ENCODE results near the gene KCNE5. TPM values are rescaled to one million over a fixed set of nuclear protein-coding genes. Genes with fewer than 3 reads are reported as not detected.
"Not testable (repeated sequence)": the region's sequence is repeated elsewhere in the genome, so short reads cannot be mapped to it uniquely, and the experiment has no call there.

The KCNE5 gene
- total RNA-seq, 1 donor from 2014 or later = not detected

DNA sequence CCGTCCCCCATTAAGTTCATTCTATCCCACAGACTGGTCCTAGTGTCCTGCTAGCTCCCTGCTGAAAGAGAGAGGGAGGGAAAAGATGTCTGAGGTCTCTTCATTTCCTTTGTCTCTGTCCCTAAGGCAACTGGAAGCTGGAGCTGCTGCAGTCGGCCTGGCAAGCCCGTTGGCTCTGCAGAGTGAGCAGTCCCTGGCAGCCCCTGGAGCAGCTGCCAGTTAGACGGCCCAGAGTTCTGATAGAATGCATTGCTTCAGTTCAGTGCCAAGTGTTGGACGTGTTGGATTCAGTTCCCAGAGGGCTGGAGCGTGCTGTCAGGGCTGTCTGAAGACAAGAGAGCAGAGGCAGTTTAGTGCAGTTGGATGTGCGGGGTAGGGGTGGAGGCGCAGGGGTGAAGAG is 975 bp downstream of the KCNE5 start:
- no peak for ATAC-seq
- DNase-seq (ENCODE audit: low spot score) = no peak
- intact Hi-C loops (cut with DNase I) = no loop called here

DNA sequence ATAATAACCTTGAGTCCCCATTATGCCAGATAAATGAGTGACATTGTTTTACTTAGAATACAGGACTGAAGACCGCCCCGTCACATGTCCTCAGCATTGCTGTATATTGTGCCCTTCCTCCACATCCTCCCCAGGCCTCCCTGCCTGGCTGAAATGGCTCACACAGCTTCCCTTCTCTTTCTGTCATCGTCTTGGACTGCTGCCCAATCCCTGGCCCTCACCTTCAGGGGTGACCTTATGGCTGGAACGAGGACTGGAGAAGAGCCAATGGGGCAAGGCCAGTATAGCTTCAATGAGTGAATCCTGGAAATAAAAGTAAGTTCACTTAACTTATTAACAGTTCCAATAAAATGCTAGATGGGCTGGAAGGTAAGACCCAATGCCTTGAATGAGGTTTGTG is 2.7 kb downstream of the KCNE5 start:
- intact Hi-C loops (cut with DNase I) = no loop called here
- ATAC-seq (no peak), DNase-seq (ENCODE audit: low spot score) (no peak)

DNA sequence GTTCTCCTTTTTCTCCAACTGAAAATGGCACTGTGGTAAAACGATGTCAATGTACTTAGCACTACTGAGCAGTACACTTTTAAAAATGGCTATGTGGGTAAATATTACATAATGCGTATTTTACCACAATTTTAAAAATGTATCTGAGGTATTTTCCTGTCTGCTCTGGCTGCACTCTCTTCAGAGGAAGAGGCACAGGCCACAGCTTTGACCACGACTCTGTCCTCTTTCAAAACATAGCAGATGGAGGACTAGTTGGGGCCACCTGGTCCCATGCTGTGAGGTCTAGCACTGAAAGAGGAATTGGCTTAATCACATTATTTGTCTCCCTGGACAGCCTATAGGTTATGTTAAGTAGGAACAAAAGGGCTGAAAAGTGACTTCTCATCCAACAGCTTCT is 5.2 kb downstream of the KCNE5 start:
- no peak for ATAC-seq
- no peak for DNase-seq (ENCODE audit: low spot score)
- intact Hi-C loops (cut with DNase I) = no loop called here

DNA sequence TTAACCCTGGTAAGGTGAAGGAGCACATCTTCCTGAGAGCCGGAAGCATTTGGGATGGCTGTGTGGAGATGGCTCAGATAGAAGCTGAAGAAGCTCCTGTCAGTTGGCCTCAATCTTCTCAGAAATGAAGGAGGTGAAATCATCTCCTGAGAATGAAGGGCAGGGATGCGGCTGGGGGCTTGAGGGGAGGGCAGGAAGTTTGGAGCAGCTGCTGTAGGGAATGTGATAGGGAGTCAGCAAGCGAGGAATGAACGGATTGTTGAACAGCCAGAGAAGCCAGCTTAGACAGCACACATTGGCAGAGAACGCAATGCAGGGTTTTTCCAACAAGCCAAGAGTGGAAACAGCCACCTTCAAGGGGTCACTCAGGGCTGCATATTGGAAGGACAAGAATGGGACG is 10.0 kb downstream of the KCNE5 start:
- ATAC-seq (no peak), DNase-seq (ENCODE audit: low spot score) (no peak)
- intact Hi-C loops (cut with DNase I) = no loop called here

DNA sequence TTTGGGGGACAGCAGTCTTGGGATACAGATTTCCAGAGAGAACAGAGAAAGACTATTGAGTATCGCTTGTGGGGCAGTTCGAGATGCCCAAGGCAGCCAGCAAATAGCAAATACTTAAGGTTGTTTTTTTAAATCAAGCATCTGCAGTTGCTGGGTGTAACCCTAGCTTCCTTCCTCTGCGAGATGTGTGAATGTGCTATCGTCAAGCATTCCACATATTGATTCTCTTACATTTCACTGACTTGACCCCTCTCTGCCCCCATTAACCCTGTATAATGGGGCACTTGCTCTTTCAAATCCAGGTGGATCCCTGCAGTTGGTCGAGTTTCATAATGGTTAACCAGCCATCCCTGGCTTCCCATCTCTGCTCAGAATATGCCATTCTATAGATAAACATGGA is 23.5 kb downstream of the KCNE5 start:
- intact Hi-C loops (cut with DNase I) = no loop called here
- ATAC-seq = no peak
- no peak for DNase-seq (ENCODE audit: low spot score)

DNA sequence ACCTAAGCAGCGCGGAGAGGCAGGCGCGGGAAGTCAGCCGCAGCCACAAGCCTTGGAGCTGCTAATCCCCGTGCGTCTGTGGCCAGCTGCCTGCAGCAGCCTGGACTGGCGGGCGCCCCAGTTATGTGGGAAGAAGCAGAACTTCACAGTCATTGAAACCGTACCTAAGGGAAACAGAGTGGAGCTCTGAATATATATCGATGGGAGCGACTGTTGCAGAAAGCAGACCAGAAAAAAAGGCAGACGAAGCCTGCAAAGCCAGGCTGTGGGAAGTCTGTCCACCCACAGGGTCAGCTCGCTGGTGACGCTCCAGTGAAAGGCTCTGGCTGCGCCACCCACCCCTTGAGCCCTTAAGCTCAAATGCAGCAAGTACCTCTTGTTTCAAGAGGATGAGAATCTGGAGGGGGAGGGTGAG is 24.7 kb downstream of the KCNE5 start:
- intact Hi-C loops (cut with DNase I) = no loop called here
- DNase-seq (ENCODE audit: low spot score) (no peak), ATAC-seq (no peak)

DNA sequence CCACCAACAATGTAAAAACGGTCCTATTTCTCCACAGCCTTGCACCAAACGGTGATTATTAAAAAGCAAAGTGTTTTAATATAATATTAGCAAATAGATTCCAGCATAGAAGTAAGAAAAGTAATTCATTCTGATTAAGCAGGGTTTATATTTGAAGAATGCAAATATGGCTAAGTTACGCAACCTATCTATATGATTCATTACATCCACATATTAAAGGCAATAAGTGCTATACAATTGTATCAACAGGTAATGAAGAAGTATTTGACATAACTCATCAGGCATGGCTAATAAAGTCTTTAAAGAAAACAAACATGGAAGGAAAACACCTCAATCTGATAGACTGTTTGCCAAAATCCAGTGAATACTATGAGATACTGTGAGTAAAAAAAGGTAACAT is 29.0 kb downstream of the KCNE5 start:
- no peak for ATAC-seq
- no peak for DNase-seq (ENCODE audit: low spot score)
- intact Hi-C loops (cut with DNase I) = no loop called here

DNA sequence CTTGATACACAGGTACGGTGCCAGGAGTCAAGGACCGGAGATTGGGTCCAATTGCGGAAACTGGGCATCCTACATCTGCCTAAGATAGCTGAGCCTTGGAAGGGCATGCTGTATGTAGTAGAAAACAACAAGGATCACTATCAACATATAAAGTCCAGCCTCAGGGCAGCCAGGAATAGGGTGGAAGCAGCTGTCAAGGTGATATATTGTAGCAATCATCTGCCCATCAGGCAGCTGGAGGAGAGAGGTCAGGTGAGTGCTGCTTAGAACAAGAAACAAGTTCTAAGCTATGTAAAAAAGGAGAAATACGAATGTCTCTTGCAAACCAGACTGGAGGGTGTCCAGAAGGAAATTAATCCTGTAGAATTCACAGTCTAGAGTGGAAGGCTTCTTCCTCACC is 34.8 kb downstream of the KCNE5 start:
- ATAC-seq = no peak
- intact Hi-C loops (cut with DNase I) = no loop called here
- DNase-seq (ENCODE audit: low spot score) = no peak

DNA sequence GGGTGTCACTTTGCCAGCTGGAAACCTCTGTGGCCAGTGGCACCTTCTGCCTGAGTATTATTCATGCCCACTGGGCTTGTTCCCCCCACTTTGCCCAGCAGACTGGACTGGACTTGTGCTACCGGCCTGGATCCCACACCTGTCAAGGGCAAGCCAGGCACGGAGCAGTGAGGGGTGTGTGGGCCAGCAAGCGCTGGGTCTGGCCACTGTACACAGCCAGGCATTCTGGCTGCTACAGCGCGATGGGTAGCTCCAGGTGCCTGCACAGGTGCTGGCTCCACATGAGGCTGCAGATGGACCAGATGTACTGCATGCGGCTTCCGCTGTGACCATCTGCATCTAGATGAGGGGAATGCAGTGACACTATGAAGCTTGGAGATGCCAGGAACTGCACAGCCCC is 39.5 kb downstream of the KCNE5 start:
- intact Hi-C loops (cut with DNase I) = no loop called here
- DNase-seq (ENCODE audit: low spot score) = no peak
- ATAC-seq = no peak

DNA sequence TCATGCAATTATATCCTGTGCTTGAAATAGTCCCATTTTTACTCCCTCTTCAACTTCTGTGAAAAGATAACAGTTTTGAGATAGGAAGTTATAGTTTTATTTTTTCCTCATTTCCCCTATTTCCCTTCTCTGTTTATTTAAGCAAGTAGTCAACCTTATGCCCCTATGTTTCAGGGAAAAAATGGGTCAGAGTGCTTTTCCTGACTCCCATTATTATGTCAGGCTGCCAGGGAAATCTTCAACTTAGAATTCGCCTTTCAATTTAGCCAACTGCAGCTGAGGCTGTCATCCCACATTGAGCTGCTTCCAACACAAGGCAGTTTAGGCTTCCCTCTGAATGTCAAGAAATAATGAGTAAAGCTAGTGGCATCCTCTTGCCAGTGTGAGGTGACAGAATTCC is 46.1 kb downstream of the KCNE5 start:
- no peak for DNase-seq (ENCODE audit: low spot score)
- ATAC-seq = no peak
- intact Hi-C loops (cut with DNase I) = no loop called here

DNA sequence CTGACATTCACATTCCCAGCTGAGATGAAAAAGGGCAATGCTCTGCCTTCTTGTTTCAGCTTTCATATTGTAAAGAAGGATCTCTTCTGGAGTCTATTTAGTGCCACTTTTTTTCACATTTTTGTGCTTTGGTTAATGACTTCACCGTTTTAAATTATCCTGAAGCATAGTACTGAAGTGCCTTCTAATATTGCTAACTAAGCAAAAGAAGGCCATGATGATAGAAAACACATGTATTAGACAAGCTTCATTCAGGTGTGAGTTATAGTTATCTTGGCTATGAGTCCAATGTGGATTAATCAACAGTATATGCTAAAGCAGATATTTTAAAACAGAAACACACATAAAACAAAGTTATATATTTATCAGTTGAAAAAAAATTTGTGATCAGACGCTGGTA is 47.9 kb downstream of the KCNE5 start:
- ATAC-seq (no peak), DNase-seq (ENCODE audit: low spot score) (no peak)
- intact Hi-C loops (cut with DNase I) = no loop called here

DNA sequence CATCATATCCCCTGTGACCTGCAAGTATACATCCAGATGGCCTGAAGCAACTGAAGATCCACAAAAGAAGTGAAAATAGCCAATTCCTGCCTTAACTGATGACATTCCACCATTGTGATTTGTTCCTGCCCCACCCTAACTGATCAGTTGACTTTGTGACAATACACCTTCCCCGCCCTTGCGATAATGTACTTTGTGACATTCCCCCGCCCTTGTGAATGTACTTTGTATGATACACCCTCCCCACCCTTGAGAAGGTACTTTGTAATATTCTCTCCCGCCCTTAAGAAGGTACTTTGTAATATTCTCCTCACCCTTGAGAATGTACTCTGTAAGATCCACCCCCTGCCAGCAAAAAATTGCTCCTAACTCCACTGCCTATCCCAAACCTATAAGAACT is 48.9 kb downstream of the KCNE5 start:
- ATAC-seq = not testable (repeated sequence)

More for the DNA sequence above, 48.9 kb downstream of the KCNE5 start:
- intact Hi-C loops (cut with DNase I); DNase-seq (ENCODE audit: low spot score): not testable (repeated sequence)

Other genes starting within 250 kb of the KCNE5 start
- not detected for gene GUCY2F, start 143.1 kb downstream of the KCNE5 start, total RNA-seq
- 6.7 TPM for gene NXT2, start 88.3 kb downstream of the KCNE5 start, total RNA-seq
- 29.5 TPM for gene ACSL4, start 108.1 kb upstream of the KCNE5 start, total RNA-seq

All from sciatic nerve (tissue), 2 donors.